H1 (cell line): ENCODE data around the gene OBSCN. TPM values are rescaled to one million over a fixed set of nuclear protein-coding genes. Genes with fewer than 3 reads are reported as not detected.

Experiments used
- ASH2L ChIP-seq: fragments of 200-600, 300-600 bp; sonication (generic); IDR thresholded peaks from one replicate; pipeline ENCODE4 v1.7.1; 2017; ENCODE audit warnings: low read length
- POLR2A ChIP-seq, 2 experiments: IDR thresholded peaks; 1 replicate in 1 of 2; 2 replicates in 1 of 2; pipeline ENCODE4 v1.6.1; 2011; ENCODE audit warnings: low read depth in 2 of 2, low read length in 2 of 2, mild to moderate bottlenecking in 2 of 2; ENCODE audit errors: control extremely low read depth in 1 of 2
- polyA plus RNA-seq, 7 experiments: library from polyadenylated mRNA; depleted of rRNA in 3 of 7; stranded (reverse) in 5 of 7; unstranded in 2 of 7; fragments of >200 nt in 5 of 7; fragments of 200-250 nt in 2 of 7; gene quantifications; 1 replicate in 5 of 7; 2 replicates in 1 of 7; 4 replicates in 1 of 7; pipeline versions ENCODE4 v1.2.1 to v1.2.3, GENCODE V29; 2011 to 2013; ENCODE audit warnings: missing spikeins in 2 of 7, mixed read lengths in 2 of 7
- total RNA-seq: library from RNA; stranded (reverse); fragmentation: NEBNext Ultra II Directional; extraction: Animal tissue kit (Norgen Biotek cat#: 25700); gene quantifications from 2 replicates; pipeline ENCODE4 v1.2.1, GENCODE V29; 2021

OBSCN gene
- total and polyA plus RNA-seq, 2 of the 8 experiments (the other 6 are each of a cell fraction or from before 2014, with no cell fraction given): 7.5 to 28.4 TPM

- TF ChIP-seq ASH2L (no peak), POLR2A (IDR thresholded peaks at IDR 0.05; ENCODE audit: control extremely low read depth in 1 of 2, low read depth in 2 of 2, low read length in 2 of 2) (no peak)
Measured at GRCh38 chr1:228261706-228262105, 53.9 kb downstream of the OBSCN start (continued).
